ENCODE data around the gene NCAPG2. TPM values are rescaled to one million over a fixed set of nuclear protein-coding genes. Genes with fewer than 3 reads are reported as not detected.

Gene NCAPG2
- total and polyA plus RNA-seq, 2 of the 13 experiments (the other 11 are each of a cell fraction or from before 2014, with no cell fraction given): 15.1 to 30.7 TPM

- TF ChIP-seq ZSCAN22 (CRISPR knock-in tag; IDR thresholded peaks at IDR 0.05) (no peak), ZMAT3 (CRISPR knock-in tag; conservative IDR thresholded peaks at IDR 0.05) (peak; percentile 76), ATF7-NPFF (CRISPR knock-in tag; IDR thresholded peaks at IDR 0.05; ENCODE audit: low read depth) (peak; percentile 92), KLF13 (CRISPR knock-in tag; IDR thresholded peaks at IDR 0.05) (no peak), PITX1 (CRISPR knock-in tag; IDR thresholded peaks at IDR 0.05) (peak; percentile 60), TRIM24 (CRISPR knock-in tag; IDR thresholded peaks at IDR 0.05) (no peak), MNT (IDR thresholded peaks at IDR 0.05) (peak; percentile 77), PREB (CRISPR knock-in tag; IDR thresholded peaks at IDR 0.05) (no peak), SOX13 (IDR thresholded peaks at IDR 0.05) (no peak), SOX13 (CRISPR knock-in tag; conservative IDR thresholded peaks at IDR 0.05 in 1 of 2, IDR thresholded peaks at IDR 0.05 in 1 of 2) (0 out of 4 replicates have a peak, but pooled peaks of 1 of the 2 experiments have one; percentile 5), ZNF713 (CRISPR knock-in tag; IDR thresholded peaks at IDR 0.05) (no peak; the same call in 1 of the 2 replicates), NFIB (CRISPR knock-in tag; IDR thresholded peaks at IDR 0.05; ENCODE audit: borderline replicate concordance) (no peak), ZNF264 (CRISPR knock-in tag; IDR thresholded peaks at IDR 0.05) (peak; percentile 57; the same call in 1 of the 2 replicates), FOXA1 (IDR thresholded peaks at IDR 0.05) (no peak), FOXA1 (CRISPR knock-in tag; IDR thresholded peaks at IDR 0.05) (no peak), ZNF597 (CRISPR knock-in tag; IDR thresholded peaks at IDR 0.05) (no peak), ZNF44 (CRISPR knock-in tag; IDR thresholded peaks at IDR 0.05) (no peak), CSRNP2 (CRISPR knock-in tag; conservative IDR thresholded peaks at IDR 0.05; ENCODE audit: low read depth) (0 out of 2 replicates have a peak, but pooled peaks have one; percentile 30), TBP (CRISPR knock-in tag; IDR thresholded peaks at IDR 0.05) (no peak), ZNF441 (CRISPR knock-in tag; IDR thresholded peaks at IDR 0.05; ENCODE audit: borderline replicate concordance) (peak; percentile 84; the same call in 1 of the 2 replicates), MBNL3 (CRISPR knock-in tag; conservative IDR thresholded peaks at IDR 0.05) (no peak), TFE3 (CRISPR knock-in tag; IDR thresholded peaks at IDR 0.05) (no peak), JUND (CRISPR knock-in tag; IDR thresholded peaks at IDR 0.05) (peak; percentile 70; the same call in 1 of the 2 replicates)
These were observed at the start of gene NCAPG2 (continued) for GRCh38 chr7:158704524-158705233.

Data from HepG2 (cell line).